ENCODE measurements around the gene NCAN.

NCAN gene

GRCh38 chr19:19179548-19180441 is 32.0 kb upstream of the NCAN start:
- no peaks in the 10 kb centered on the region for H3K9me3 ChIP-seq (ENCODE audit: insufficient read depth, low read depth, low read length)
- H3K4me3 ChIP-seq (ENCODE audit: low read length) = no peak overlapping the region
- H3K9ac ChIP-seq (ENCODE audit: low read depth, low read length) = no peak overlapping the region
- no peaks in the 10 kb centered on the region for H3K4me1 ChIP-seq (ENCODE audit: insufficient read depth, low read length)
- H3K27ac ChIP-seq (ENCODE audit: low read length) = no peak overlapping the region
- H3K36me3 ChIP-seq (ENCODE audit: insufficient read depth, low read depth, low read length) = no peaks in the 10 kb centered on the region
- H3K27me3 ChIP-seq (ENCODE audit: insufficient read depth, low read length) = no peaks in the 10 kb centered on the region

GRCh38 chr19:19181488-19181998 is 30.2 kb upstream of the NCAN start:
- H3K4me3 ChIP-seq (ENCODE audit: low read length) = no peak overlapping the region
- H3K9me3 ChIP-seq (ENCODE audit: insufficient read depth, low read depth, low read length) = no peaks in the 10 kb centered on the region
- no peaks in the 10 kb centered on the region for H3K36me3 ChIP-seq (ENCODE audit: insufficient read depth, low read depth, low read length)
- no peak overlapping the region for H3K9ac ChIP-seq (ENCODE audit: low read depth, low read length)
- no peak overlapping the region for H3K27ac ChIP-seq (ENCODE audit: low read length)
- H3K4me1 ChIP-seq (ENCODE audit: insufficient read depth, low read length) = no peaks in the 10 kb centered on the region
- H3K27me3 ChIP-seq (ENCODE audit: insufficient read depth, low read length) = no peaks in the 10 kb centered on the region

- Histone ChIP-seq H3K9me3 (ENCODE audit: insufficient read depth, low read depth, low read length) (no peaks in the 10 kb centered on the region), H3K4me3 (ENCODE audit: low read length) (no peak overlapping the region), H3K4me1 (ENCODE audit: insufficient read depth, low read length) (no peaks in the 10 kb centered on the region; the same call in 1 of the 2 replicates), H3K36me3 (ENCODE audit: insufficient read depth, low read depth, low read length) (no peaks in the 10 kb centered on the region), H3K9ac (ENCODE audit: low read depth, low read length) (no peak overlapping the region), H3K27me3 (ENCODE audit: insufficient read depth, low read length) (no peaks in the 10 kb centered on the region), H3K27ac (ENCODE audit: low read length) (no peak overlapping the region)
Observed at GRCh38 chr19:19185853-19186740, 25.7 kb upstream of the NCAN start.

- H3K27me3 ChIP-seq (ENCODE audit: insufficient read depth, low read length) = no peaks in the 10 kb centered on the region
- H3K9ac ChIP-seq (ENCODE audit: low read depth, low read length) = no peak overlapping the region
- no peak overlapping the region for H3K4me3 ChIP-seq (ENCODE audit: low read length)
- H3K9me3 ChIP-seq (ENCODE audit: insufficient read depth, low read depth, low read length) = no peaks in the 10 kb centered on the region
- no peaks in the 10 kb centered on the region; the same call in 1 of the 2 replicates for H3K4me1 ChIP-seq (ENCODE audit: insufficient read depth, low read length)
- no peaks in the 10 kb centered on the region for H3K36me3 ChIP-seq (ENCODE audit: insufficient read depth, low read depth, low read length)
- H3K27ac ChIP-seq (ENCODE audit: low read length) = no peak overlapping the region
Observed at GRCh38 chr19:19186742-19187141, 25.0 kb upstream of the NCAN start.

GRCh38 chr19:19191768-19192077 is 20.0 kb upstream of the NCAN start:
- peak overlapping the region; percentile 97 for H3K9ac ChIP-seq (ENCODE audit: low read depth, low read length)
- H3K36me3 ChIP-seq (ENCODE audit: insufficient read depth, low read depth, low read length) = peaks cover 6% of the 10 kb centered on the region; the same call in 1 of the 2 replicates
- no peaks in the 10 kb centered on the region; the same call in 1 of the 2 replicates for H3K4me1 ChIP-seq (ENCODE audit: insufficient read depth, low read length)
- H3K27ac ChIP-seq (ENCODE audit: low read length) = no peak overlapping the region
- H3K9me3 ChIP-seq (ENCODE audit: insufficient read depth, low read depth, low read length) = no peaks in the 10 kb centered on the region
- peak overlapping the region; percentile 99 for H3K4me3 ChIP-seq (ENCODE audit: low read length)
- H3K27me3 ChIP-seq (ENCODE audit: insufficient read depth, low read length) = no peaks in the 10 kb centered on the region

- Histone ChIP-seq H3K4me3 (ENCODE audit: low read length) (peak within 1 kb of the TSS; percentile 99), H3K9ac (ENCODE audit: low read depth, low read length) (peak within 1 kb of the TSS; percentile 97), H3K36me3 (ENCODE audit: insufficient read depth, low read depth, low read length) (peaks cover 12% of the 10 kb centered on the region; the same call in 1 of the 2 replicates), H3K27ac (ENCODE audit: low read length) (peak within 1 kb of the TSS; percentile 97), H3K4me1 (ENCODE audit: insufficient read depth, low read length) (no peaks in the 10 kb centered on the region; the same call in 1 of the 2 replicates), H3K27me3 (ENCODE audit: insufficient read depth, low read length) (no peaks in the 10 kb centered on the region), H3K9me3 (ENCODE audit: insufficient read depth, low read depth, low read length) (no peaks in the 10 kb centered on the region)
Observed at GRCh38 chr19:19192078-19192882, 19.5 kb upstream of the NCAN start, which contains the start of the genes BORCS8 and RFXANK. Gene BORCS8, minus strand, starts transcription at chr19:19192152. Its CDS starts 35 bp downstream, at chr19:19192117. Gene RFXANK, plus strand, starts transcription at chr19:19192258. Its CDS starts 1,689 bp downstream, at chr19:19193947.

GRCh38 chr19:19192910-19193423 is 18.8 kb upstream of the NCAN start:
- Histone ChIP-seq H3K36me3 (ENCODE audit: insufficient read depth, low read depth, low read length) (peaks cover 12% of the 10 kb centered on the region; the same call in 1 of the 2 replicates), H3K9me3 (ENCODE audit: insufficient read depth, low read depth, low read length) (no peaks in the 10 kb centered on the region), H3K9ac (ENCODE audit: low read depth, low read length) (peak overlapping the region; percentile 94; the same call in 1 of the 2 replicates), H3K4me3 (ENCODE audit: low read length) (peak overlapping the region; percentile 99), H3K4me1 (ENCODE audit: insufficient read depth, low read length) (no peaks in the 10 kb centered on the region; the same call in 1 of the 2 replicates), H3K27ac (ENCODE audit: low read length) (peak overlapping the region; percentile 94), H3K27me3 (ENCODE audit: insufficient read depth, low read length) (no peaks in the 10 kb centered on the region)

GRCh38 chr19:19193926-19194325 is 17.8 kb upstream of the NCAN start:
- no peak overlapping the region for H3K4me3 ChIP-seq (ENCODE audit: low read length)

GRCh38 chr19:19201697-19202630 is 9.8 kb upstream of the NCAN start:
- H3K36me3 ChIP-seq (ENCODE audit: insufficient read depth, low read depth, low read length) = peaks cover 35% of the 10 kb centered on the region
- no peak overlapping the region for H3K27ac ChIP-seq (ENCODE audit: low read length)
- H3K4me1 ChIP-seq (ENCODE audit: insufficient read depth, low read length) = no peaks in the 10 kb centered on the region
- peak overlapping the region; percentile 81 for H3K4me3 ChIP-seq (ENCODE audit: low read length)
- no peaks in the 10 kb centered on the region for H3K9me3 ChIP-seq (ENCODE audit: insufficient read depth, low read depth, low read length)
- peak overlapping the region; percentile 82; the same call in 1 of the 2 replicates for H3K9ac ChIP-seq (ENCODE audit: low read depth, low read length)
- peaks cover 30% of the 10 kb centered on the region for H3K27me3 ChIP-seq (ENCODE audit: insufficient read depth, low read length)

More at GRCh38 chr19:19193926-19194325, 17.8 kb upstream of the NCAN start:
- Histone ChIP-seq H3K27ac (ENCODE audit: low read length) (no peak overlapping the region), H3K4me1 (ENCODE audit: insufficient read depth, low read length) (no peaks in the 10 kb centered on the region; the same call in 1 of the 2 replicates), H3K9ac (ENCODE audit: low read depth, low read length) (no peak overlapping the region), H3K27me3 (ENCODE audit: insufficient read depth, low read length) (no peaks in the 10 kb centered on the region), H3K9me3 (ENCODE audit: insufficient read depth, low read depth, low read length) (no peaks in the 10 kb centered on the region), H3K36me3 (ENCODE audit: insufficient read depth, low read depth, low read length) (peaks cover 21% of the 10 kb centered on the region)

- Histone ChIP-seq H3K36me3 (ENCODE audit: insufficient read depth, low read depth, low read length) (peaks cover 32% of the 10 kb centered on the region), H3K9ac (ENCODE audit: low read depth, low read length) (peak overlapping the region; percentile 82), H3K4me3 (ENCODE audit: low read length) (peak overlapping the region; percentile 81), H3K27ac (ENCODE audit: low read length) (no peak overlapping the region), H3K9me3 (ENCODE audit: insufficient read depth, low read depth, low read length) (no peaks in the 10 kb centered on the region), H3K27me3 (ENCODE audit: insufficient read depth, low read length) (peaks cover 37% of the 10 kb centered on the region), H3K4me1 (ENCODE audit: insufficient read depth, low read length) (no peaks in the 10 kb centered on the region)
Observed at GRCh38 chr19:19202707-19203011, 9.1 kb upstream of the NCAN start.

Data from iPS-20b (cell line).